H1 (cell line): ENCODE measurements around the gene THAP11. TPM values are rescaled to one million over a fixed set of nuclear protein-coding genes. Genes with fewer than 3 reads are reported as not detected.

Source experiments
- CREB1 ChIP-seq: IDR thresholded peaks from 2 replicates; pipeline ENCODE4 v1.6.1; 2012; ENCODE audit warnings: inconsistent platforms
- MAX ChIP-seq: IDR thresholded peaks from 2 replicates; pipeline ENCODE4 v1.6.1; 2012; ENCODE audit warnings: inconsistent platforms
- SIN3A ChIP-seq, 2 experiments: IDR thresholded peaks in 1 of 2; conservative IDR thresholded peaks in 1 of 2; 2 replicates each; pipeline ENCODE4 v1.6.1; 2011 to 2012; ENCODE audit warnings: low read length in 2 of 2, improper control_type of control experiment in 1 of 2, low read depth in 1 of 2, mild to moderate bottlenecking in 1 of 2
- YY1 ChIP-seq: IDR thresholded peaks from 2 replicates; pipeline ENCODE4 v1.6.1; 2011; ENCODE audit warnings: low read depth, mild to moderate bottlenecking, low read length
- polyA plus RNA-seq, 7 experiments: library from polyadenylated mRNA; depleted of rRNA in 3 of 7; stranded (reverse) in 5 of 7; unstranded in 2 of 7; fragments of >200 nt in 5 of 7; fragments of 200-250 nt in 2 of 7; gene quantifications; 1 replicate in 5 of 7; 2 replicates in 1 of 7; 4 replicates in 1 of 7; pipeline versions ENCODE4 v1.2.1 to v1.2.3, GENCODE V29; 2011 to 2013; ENCODE audit warnings: missing spikeins in 2 of 7, mixed read lengths in 2 of 7
- total RNA-seq: library from RNA; stranded (reverse); fragmentation: NEBNext Ultra II Directional; extraction: Animal tissue kit (Norgen Biotek cat#: 25700); gene quantifications from 2 replicates; pipeline ENCODE4 v1.2.1, GENCODE V29; 2021

Gene THAP11
- total and polyA plus RNA-seq, 2 of the 8 experiments (the other 6 are each of a cell fraction or from before 2014, with no cell fraction given): 50.8 to 54.8 TPM

- TF ChIP-seq SIN3A (conservative IDR thresholded peaks at IDR 0.05 in 1 of 2, IDR thresholded peaks at IDR 0.05 in 1 of 2; ENCODE audit: low read depth in 1 of 2, low read length in 2 of 2) (no peak), YY1 (no peak), MAX (no peak), CREB1 (no peak)
Measured at GRCh38 chr16:67874372-67874771, 32.3 kb downstream of the THAP11 start (continued).
